ENCODE measurements around the gene RAB11FIP3. TPM values are rescaled to one million over a fixed set of nuclear protein-coding genes. Genes with fewer than 3 reads are reported as not detected.

The RAB11FIP3 gene
- total and polyA plus RNA-seq, 2 of the 13 experiments (the other 11 are each of a cell fraction or from before 2014, with no cell fraction given): 34.3 to 57.6 TPM

DNA sequence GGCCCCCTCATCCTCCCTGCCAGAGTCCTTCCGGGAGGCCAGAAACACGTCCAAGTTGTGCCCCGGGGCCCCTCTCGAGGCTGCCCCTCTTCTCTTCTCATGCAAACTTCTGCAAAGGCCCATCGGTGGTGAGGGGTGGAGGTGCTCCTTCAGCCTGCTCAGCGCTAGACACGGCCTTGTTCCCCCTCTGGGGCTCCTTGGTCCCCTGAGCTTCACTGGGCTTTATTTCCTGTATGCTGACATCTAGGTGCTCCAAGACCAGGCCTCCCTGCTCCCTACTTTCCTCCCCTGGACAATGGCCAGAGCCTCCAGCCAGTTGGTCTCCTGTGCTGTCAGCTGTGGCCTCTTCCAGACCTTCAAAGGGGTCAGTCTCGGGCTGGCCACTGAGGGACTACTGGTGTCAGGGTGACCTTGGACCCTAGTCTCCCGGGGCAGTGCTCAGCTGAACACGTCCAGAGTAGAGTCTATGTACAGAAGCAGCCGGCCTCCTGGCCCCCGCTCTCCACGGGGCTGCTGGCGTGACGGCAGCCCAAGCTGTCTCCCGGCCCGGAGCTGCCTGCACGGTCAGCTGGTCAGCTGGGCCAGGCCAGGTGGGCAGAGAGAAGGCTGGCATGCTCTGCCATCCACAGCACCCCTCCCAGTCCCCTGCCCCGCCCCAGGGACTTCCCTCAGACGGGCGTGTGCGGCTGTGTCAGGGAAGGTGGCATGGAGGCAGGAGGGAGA, 133.0 kb downstream of the RAB11FIP3 start (continued):
- no peak for TF ChIP-seq NFAT5 (CRISPR knock-in tag; IDR thresholded peaks at IDR 0.05)
- TF ChIP-seq ZNF318 (CRISPR knock-in tag; IDR thresholded peaks at IDR 0.05): no peak
- TF ChIP-seq HNF1A (IDR thresholded peaks at IDR 0.05; ENCODE audit: low read depth): no peak
- TF ChIP-seq HNF1A (CRISPR knock-in tag; IDR thresholded peaks at IDR 0.05; ENCODE audit: borderline replicate concordance): peak; percentile 57; the same call in 1 of the 2 replicates
- TF ChIP-seq, protein P1, sequence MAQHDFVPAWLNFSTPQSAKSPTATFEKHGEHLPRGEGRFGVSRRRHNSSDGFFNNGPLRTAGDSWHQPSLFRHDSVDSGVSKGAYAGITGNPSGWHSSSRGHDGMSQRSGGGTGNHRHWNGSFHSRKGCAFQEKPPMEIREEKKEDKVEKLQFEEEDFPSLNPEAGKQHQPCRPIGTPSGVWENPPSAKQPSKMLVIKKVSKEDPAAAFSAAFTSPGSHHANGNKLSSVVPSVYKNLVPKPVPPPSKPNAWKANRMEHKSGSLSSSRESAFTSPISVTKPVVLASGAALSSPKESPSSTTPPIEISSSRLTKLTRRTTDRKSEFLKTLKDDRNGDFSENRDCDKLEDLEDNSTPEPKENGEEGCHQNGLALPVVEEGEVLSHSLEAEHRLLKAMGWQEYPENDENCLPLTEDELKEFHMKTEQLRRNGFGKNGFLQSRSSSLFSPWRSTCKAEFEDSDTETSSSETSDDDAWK (CRISPR knock-in tag; IDR thresholded peaks at IDR 0.05): no peak
- no peak for TF ChIP-seq ZBTB7A (CRISPR knock-in tag; IDR thresholded peaks at IDR 0.05)
- no peak for TF ChIP-seq ZNF24 (IDR thresholded peaks at IDR 0.05)
- TF ChIP-seq HHEX (CRISPR knock-in tag; IDR thresholded peaks at IDR 0.05): no peak
- TF ChIP-seq KAT8 (CRISPR knock-in tag; IDR thresholded peaks at IDR 0.05): peak; percentile 65; the same call in 1 of the 2 replicates
